Measurements from ENCODE around the gene KCNJ10.

DNA sequence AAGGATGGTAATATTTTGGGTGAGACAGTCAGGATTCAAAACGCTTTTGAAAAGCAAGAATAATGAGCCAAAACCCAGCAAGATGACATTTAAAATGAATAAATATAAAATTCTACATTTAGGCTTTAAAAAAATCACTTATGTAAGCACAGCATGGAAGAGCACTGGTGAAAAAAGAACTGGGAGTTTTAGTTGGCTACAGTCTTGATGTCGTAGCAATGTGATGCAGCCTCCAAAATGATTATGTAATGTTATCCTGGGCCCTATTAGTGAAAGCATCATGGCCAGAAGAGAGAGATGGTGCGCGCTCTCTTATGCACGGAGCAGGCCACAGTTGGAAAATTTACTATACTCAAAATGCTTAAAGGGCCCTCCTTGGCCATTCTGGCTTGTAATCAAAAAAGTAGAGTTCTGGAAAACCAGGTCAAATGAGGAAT, 16.5 kb upstream of the KCNJ10 start:
- TF ChIP-seq EP300 (IDR thresholded peaks at IDR 0.05) (peak in 1 of 2 donors; percentile 13), CTCF (IDR thresholded peaks at IDR 0.05) (no peak), POLR2A (IDR thresholded peaks at IDR 0.05) (no peak)
